M059J (cell line): ENCODE results near the gene ACTR6. TPM values are rescaled to one million over a fixed set of nuclear protein-coding genes. Genes with fewer than 3 reads are reported as not detected.
A peak's percentile ranks its signal among the peaks of the same experiment; 100 is the strongest.

Source experiments
- DNase-seq: peaks from one replicate; pipeline ENCODE4 v3.0.0-alpha.2; 2012; ENCODE audit warnings: low read depth
- total RNA-seq: library from RNA; depleted of rRNA; stranded (reverse); fragments of >200 nt; shearing (Covaris generic); gene quantifications from 2 replicates; pipeline ENCODE4 v1.2.3, GENCODE V29; 2014; rRNA removed

ACTR6 gene
- total RNA-seq, 1 experiment from 2014 or later, result 28.3 TPM

DNA sequence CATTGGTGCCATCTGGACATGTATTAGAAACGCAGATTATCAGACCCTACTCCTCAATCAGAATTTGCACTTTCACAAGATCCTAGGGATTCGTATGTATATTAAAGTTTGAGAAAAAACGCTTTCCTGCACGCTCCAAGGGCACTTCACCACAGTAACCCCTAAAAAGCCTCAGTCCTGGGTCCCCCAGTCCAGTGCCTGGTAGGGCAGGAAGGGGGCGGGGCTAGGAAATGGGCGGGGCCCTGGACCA lies 65.9 kb downstream of the ACTR6 start:
- no peak for DNase-seq

DNA sequence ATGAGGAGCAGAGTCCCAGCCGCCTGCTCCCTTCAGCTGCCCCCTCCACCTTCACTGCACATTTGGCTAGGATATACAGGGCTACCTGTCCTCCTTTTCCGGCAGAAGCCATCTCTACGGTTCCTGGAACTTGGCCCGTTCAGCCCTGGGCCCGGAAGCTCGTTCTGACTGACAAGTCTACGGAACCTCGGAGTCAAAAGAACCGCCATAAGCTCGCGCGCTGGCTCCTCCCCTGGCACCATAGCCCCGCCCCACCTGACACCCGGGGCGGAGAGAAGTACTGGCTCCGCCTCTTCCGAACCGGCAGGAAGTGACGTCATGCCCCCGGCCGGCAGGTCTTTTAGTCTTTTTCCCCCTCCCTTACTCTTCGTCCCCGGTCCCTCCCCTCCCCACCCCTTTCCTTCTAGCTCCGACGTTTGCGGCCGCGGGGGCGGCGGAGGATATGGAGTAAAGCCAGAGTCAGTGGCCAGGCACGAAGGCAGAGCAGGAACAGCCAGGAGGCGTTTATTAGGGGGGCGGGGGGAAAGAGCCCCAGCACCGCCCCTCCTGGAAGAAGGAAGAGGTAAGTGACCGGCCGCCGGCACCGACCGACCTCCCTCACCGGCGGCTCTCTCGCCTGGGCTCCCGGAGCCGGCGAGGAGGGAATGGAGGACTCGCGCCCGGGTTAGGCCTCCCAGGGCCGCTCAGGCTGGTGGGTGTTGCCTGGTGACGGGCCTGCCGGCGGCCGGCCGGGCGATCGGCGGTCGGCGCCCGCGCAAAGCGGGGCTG lies 66.4 kb downstream of the ACTR6 start, which contains the start of the genes DEPDC4 and SCYL2:
Gene DEPDC4 (minus strand): TSS at position 245 of the 768 bp plus-strand sequence. CDS start 3 bp downstream, at position 242.
Gene SCYL2 (plus strand): TSS at position 343 of the 768 bp plus-strand sequence. CDS start 15,794 bp downstream, outside the sequence.
- DNase-seq, result peak; percentile 96

DNA sequence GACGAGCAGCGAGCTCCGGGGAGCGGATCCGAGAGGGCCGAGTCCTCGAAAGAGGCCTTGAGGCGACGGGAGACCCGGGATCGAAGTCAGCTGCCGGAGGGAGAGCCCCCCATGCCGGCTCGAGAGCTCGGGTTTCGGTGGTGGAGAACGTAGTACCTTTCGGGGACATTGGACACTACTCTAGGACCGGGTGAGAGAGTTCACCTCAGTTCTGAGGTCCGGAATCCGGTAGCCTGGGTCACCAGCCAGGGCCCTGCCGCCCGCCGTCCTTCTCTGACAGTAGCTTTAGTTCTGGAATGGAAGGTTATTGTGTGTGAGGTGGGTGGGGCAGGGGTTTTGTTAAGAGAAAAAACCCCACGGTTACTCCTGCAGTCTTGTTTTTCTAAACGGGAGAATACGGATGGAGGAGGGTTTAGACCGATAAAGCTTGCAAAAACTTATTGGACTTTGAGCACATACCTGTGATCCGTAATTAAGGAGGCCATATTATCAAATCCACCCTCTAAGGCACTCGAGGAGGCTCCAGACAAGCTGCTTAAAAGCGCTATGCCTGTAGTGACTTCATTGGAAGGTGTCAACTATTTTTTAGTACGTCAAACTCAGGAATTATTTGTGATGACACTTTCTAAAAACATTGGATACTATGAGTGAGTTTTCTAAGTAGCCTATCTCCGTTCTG lies 67.1 kb downstream of the ACTR6 start:
- peak; percentile 37 for DNase-seq

DNA sequence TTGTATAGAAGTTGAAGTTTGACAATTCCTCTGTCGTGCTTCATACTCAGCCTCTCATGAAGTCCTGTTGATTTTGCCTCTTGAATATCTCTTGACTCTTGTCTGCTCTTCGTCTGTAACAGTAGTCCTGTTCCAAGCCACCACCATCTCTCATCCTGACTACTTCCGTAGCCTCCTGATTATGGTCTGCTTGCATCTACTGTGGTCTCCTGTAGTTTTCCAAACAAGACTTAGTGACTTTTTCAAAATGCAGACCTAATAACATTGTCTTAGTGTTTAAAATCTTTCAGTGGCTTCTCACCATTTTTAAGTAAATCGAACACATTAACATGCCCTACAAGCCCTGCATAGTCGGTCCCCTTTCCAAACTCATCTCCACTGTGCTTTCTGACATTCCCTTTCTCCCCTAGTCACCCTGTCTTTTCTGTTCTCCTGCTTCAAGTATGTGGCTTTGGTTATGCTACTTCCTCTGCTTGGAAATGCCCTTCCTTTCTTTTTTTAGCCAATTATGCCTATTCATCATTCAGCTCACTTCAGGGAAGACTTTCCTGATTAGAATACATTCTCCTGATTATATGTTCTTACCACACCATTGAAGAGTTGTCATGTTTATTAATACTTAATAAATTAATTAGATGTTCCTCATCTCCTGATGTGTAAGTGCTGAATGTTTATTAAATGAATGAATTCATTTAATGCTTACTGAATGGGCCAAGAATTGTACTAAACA lies 68.4 kb downstream of the ACTR6 start:
- DNase-seq, result peak; percentile 6

DNA sequence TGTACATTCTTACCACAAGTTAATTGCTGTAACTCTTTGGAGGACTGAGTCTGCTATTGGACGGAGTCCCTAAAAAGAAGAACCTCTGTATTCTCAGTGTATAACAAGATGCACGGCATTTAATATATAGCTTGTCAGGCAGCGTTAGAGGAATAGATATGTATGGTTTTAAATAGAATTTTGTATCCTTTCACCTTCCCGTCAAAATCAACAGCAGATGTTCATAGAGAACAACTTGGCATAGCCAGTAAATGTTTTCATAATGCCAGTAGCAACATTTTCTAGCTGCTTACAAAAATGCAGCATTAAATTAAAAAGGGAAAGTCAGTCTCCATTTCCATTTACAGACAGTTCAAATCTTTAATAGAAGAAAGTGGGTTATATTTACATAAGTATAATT lies 73.2 kb downstream of the ACTR6 start:
- DNase-seq, result no peak

Other genes starting within 250 kb of the ACTR6 start
- 0.52 and 4.1 TPM in 2 replicates for gene ANKS1B, start 215.9 kb upstream of the ACTR6 start, total RNA-seq
- gene BLTP3B, start 57.9 kb upstream of the ACTR6 start, total RNA-seq, result 18.5 and 25.1 TPM in 2 replicates
- gene DEPDC4, start 66.3 kb downstream of the ACTR6 start, total RNA-seq, result 0.94 and 2.1 TPM in 2 replicates
- gene SCYL2, start 66.4 kb downstream of the ACTR6 start, total RNA-seq, result 33.8 and 50.9 TPM in 2 replicates
- not detected in 2 replicates for gene SLC17A8, start 156.3 kb downstream of the ACTR6 start, total RNA-seq